Stimulated activated CD4-positive, alpha-beta T cell treated with anti-CD3 and anti-CD28 coated beads, Interleukin-1b, Interleukin-23, amount 100 ng/mL, for 48 hours (primary cell): ENCODE measurements around the gene NXPH3.

ENCODE experiments used
- DNase-seq: peaks from one replicate; pipeline ENCODE4 v3.0.0-alpha.2; 2020

NXPH3 gene

GRCh38 chr17:49595328-49595727 is 19.7 kb downstream of the NXPH3 start:
- no peak for DNase-seq

GRCh38 chr17:49595980-49596379 is 20.3 kb downstream of the NXPH3 start:
- DNase-seq, result no peak

- DNase-seq, result no peak
Observed at GRCh38 chr17:49596613-49597244, 21.1 kb downstream of the NXPH3 start.

GRCh38 chr17:49597436-49597835 is 21.8 kb downstream of the NXPH3 start:
- DNase-seq, result no peak

GRCh38 chr17:49597928-49598655 is 22.4 kb downstream of the NXPH3 start:
- no peak for DNase-seq

GRCh38 chr17:49598918-49599317 is 23.2 kb downstream of the NXPH3 start:
- no peak for DNase-seq

- no peak for DNase-seq
Observed at GRCh38 chr17:49600949-49601348, 25.3 kb downstream of the NXPH3 start.

GRCh38 chr17:49602783-49603182 is 27.1 kb downstream of the NXPH3 start:
- DNase-seq, result no peak

GRCh38 chr17:49603238-49603637 is 27.6 kb downstream of the NXPH3 start:
- no peak for DNase-seq

GRCh38 chr17:49603720-49604119 is 28.0 kb downstream of the NXPH3 start:
- DNase-seq, result no peak

GRCh38 chr17:49604314-49604869 is 28.7 kb downstream of the NXPH3 start:
- no peak for DNase-seq

- no peak for DNase-seq
Observed at GRCh38 chr17:49610883-49611584, 35.4 kb downstream of the NXPH3 start.

GRCh38 chr17:49612726-49613125 is 37.1 kb downstream of the NXPH3 start:
- DNase-seq, result no peak

GRCh38 chr17:49613182-49613800 is 37.6 kb downstream of the NXPH3 start:
- DNase-seq, result no peak

GRCh38 chr17:49616086-49616485 is 40.4 kb downstream of the NXPH3 start:
- DNase-seq, result no peak

- no peak for DNase-seq
Observed at GRCh38 chr17:49616601-49617131, 41.0 kb downstream of the NXPH3 start.

GRCh38 chr17:49618028-49618611 is 42.4 kb downstream of the NXPH3 start:
- no peak for DNase-seq

GRCh38 chr17:49621420-49621819 is 45.7 kb downstream of the NXPH3 start:
- no peak for DNase-seq

GRCh38 chr17:49621946-49622529 is 46.4 kb downstream of the NXPH3 start:
- no peak for DNase-seq

GRCh38 chr17:49624896-49625295 is 49.2 kb downstream of the NXPH3 start:
- DNase-seq, result no peak

GRCh38 chr17:49629447-49629846 is 53.8 kb downstream of the NXPH3 start:
- DNase-seq, result no peak
